Trophoblast cell (in vitro differentiated cells and primary cell): ENCODE data around the gene ZDHHC16.

Experiments
- DNase-seq, 2 donors: peaks; one replicate each; pipeline ENCODE4 v3.0.0-alpha.2; 2016
- H2AFZ ChIP-seq: 2 replicates; pipeline ENCODE4 v1.6.1; 2013; ENCODE audit warnings: low read length, moderate library complexity, mild to moderate bottlenecking; ENCODE audit not compliant: insufficient read depth, poor library complexity
- H2AK5ac ChIP-seq: 2 replicates; pipeline ENCODE4 v1.6.1; 2013; ENCODE audit warnings: mild to moderate bottlenecking, low read length
- H2BK120ac ChIP-seq: 2 replicates; pipeline ENCODE4 v1.6.1; 2013; ENCODE audit warnings: low read length, mild to moderate bottlenecking, moderate library complexity; ENCODE audit not compliant: insufficient read depth, poor library complexity
- H2BK12ac ChIP-seq: 2 replicates; pipeline ENCODE4 v1.6.1; 2013; ENCODE audit warnings: mild to moderate bottlenecking, low read length, moderate library complexity
- H2BK5ac ChIP-seq: 2 replicates; pipeline ENCODE4 v1.6.1; 2013; ENCODE audit warnings: low read length, low read depth, moderate library complexity, mild to moderate bottlenecking; ENCODE audit not compliant: poor library complexity
- H3K14ac ChIP-seq: 2 replicates; pipeline ENCODE4 v1.6.1; 2013; ENCODE audit warnings: mild to moderate bottlenecking, low read length
- H3K18ac ChIP-seq: 2 replicates; pipeline ENCODE4 v1.6.1; 2013; ENCODE audit warnings: mild to moderate bottlenecking, low read length
- H3K23ac ChIP-seq: 2 replicates; pipeline ENCODE4 v1.6.1; 2013; ENCODE audit warnings: low read length
- H3K27ac ChIP-seq: 2 replicates; pipeline ENCODE4 v1.5.1; 2013; ENCODE audit warnings: low read depth, mild to moderate bottlenecking, inconsistent platforms, low read length, moderate library complexity
- H3K27me3 ChIP-seq: 2 replicates; pipeline ENCODE4 v1.6.1; 2013; ENCODE audit warnings: inconsistent platforms, mild to moderate bottlenecking, low read length, moderate library complexity; ENCODE audit not compliant: insufficient read depth
- H3K36me3 ChIP-seq, 2 experiments: 1 replicate in 1 of 2; 2 replicates in 1 of 2; pipeline ENCODE4 v1.6.1; 2013; ENCODE audit warnings: low read length in 2 of 2, mild to moderate bottlenecking in 2 of 2, moderate library complexity in 1 of 2; ENCODE audit not compliant: insufficient read depth in 2 of 2, control insufficient read depth in 1 of 2
- H3K4ac ChIP-seq: 2 replicates; pipeline ENCODE4 v1.6.1; 2013; ENCODE audit warnings: low read depth, mild to moderate bottlenecking, low read length, moderate library complexity
- H3K4me1 ChIP-seq, 2 experiments: 1 replicate in 1 of 2; 2 replicates in 1 of 2; pipeline ENCODE4 v1.6.1; 2013; ENCODE audit warnings: low read length in 2 of 2, mild to moderate bottlenecking in 2 of 2, moderate library complexity in 1 of 2; ENCODE audit not compliant: insufficient read depth in 2 of 2, control insufficient read depth in 1 of 2
- H3K4me2 ChIP-seq: 2 replicates; pipeline ENCODE4 v1.6.1; 2013; ENCODE audit warnings: inconsistent platforms, mild to moderate bottlenecking, low read length, moderate library complexity
- H3K4me3 ChIP-seq: 2 replicates; pipeline ENCODE4 v1.5.1; 2013; ENCODE audit warnings: mild to moderate bottlenecking, low read depth, low read length, inconsistent platforms
- H3K79me1 ChIP-seq: one replicate; pipeline ENCODE4 v1.6.1; 2013; ENCODE audit warnings: low read length
- H3K79me2 ChIP-seq: 2 replicates; pipeline ENCODE4 v1.6.1; 2013; ENCODE audit warnings: low read length, mild to moderate bottlenecking; ENCODE audit not compliant: control insufficient read depth, insufficient read depth, poor library complexity
- H3K9ac ChIP-seq: 2 replicates; pipeline ENCODE4 v1.6.1; 2013; ENCODE audit warnings: mild to moderate bottlenecking, low read length
- H3K9me3 ChIP-seq: 2 replicates; pipeline ENCODE4 v1.6.1; 2013; ENCODE audit warnings: low read depth, mild to moderate bottlenecking, control low read depth, inconsistent platforms, low read length; ENCODE audit not compliant: insufficient read depth
- H4K12ac ChIP-seq: 2 replicates; pipeline ENCODE4 v1.6.1; 2013; ENCODE audit warnings: low read depth, mild to moderate bottlenecking, low read length, moderate library complexity
- H4K8ac ChIP-seq: 2 replicates; pipeline ENCODE4 v1.6.1; 2013; ENCODE audit warnings: low read depth, mild to moderate bottlenecking, low read length, moderate library complexity
- H4K91ac ChIP-seq: one replicate; pipeline ENCODE4 v1.6.1; 2013; ENCODE audit warnings: low read depth, mild to moderate bottlenecking, low read length, moderate library complexity
- WGBS: extraction: QIAGEN DNeasy Blood & Tissue Kit; methylation state at CpG from one replicate; pipeline ENCODE4 v1.1.7; 2013; ENCODE audit warnings: missing lambda C conversion rate; ENCODE audit not compliant: insufficient read length, insufficient coverage; ENCODE audit errors: extremely low coverage; 5-methylcytosine and 5-hydroxymethylcytosine counted together

ZDHHC16 gene

DNA sequence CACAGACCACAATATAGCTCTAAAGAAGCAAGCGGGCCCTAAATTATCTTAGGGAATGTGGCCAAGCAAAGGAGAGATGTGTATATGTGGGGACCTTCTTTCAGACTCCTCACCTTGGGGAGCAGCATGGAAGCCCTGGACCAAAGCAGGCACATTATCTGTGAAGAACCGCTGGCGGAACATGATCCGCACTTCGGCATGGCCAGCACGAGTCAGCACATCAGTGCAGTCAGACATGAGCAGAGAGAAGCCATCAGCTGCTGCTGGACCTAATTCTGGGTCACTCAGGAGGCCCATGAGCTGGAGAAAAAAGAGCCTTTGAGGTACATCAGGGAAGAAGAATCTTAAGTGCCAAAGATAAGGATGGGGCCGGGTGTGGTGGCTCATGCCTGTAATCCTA lies 14.0 kb downstream of the ZDHHC16 start:
- H2BK5ac ChIP-seq: no peak overlapping the region
- H4K12ac ChIP-seq: no peak overlapping the region
- DNase-seq: no peak
- H3K4me2 ChIP-seq: no peak overlapping the region
- no peak overlapping the region for H3K14ac ChIP-seq
- H3K79me1 ChIP-seq: no peaks in the 10 kb centered on the region
- no peak overlapping the region for H4K91ac ChIP-seq
- H3K4me3 ChIP-seq: no peak overlapping the region
- no peaks in the 10 kb centered on the region for H3K79me2 ChIP-seq
- no peaks in the 10 kb centered on the region for H3K4me1 ChIP-seq
- H3K27ac ChIP-seq: no peak overlapping the region
- H2AFZ ChIP-seq: no peak overlapping the region
- H2BK12ac ChIP-seq: no peak overlapping the region
- H2BK120ac ChIP-seq: no peak overlapping the region
- H3K4ac ChIP-seq: no peak overlapping the region
- no peak overlapping the region for H3K23ac ChIP-seq
- no peak overlapping the region for H4K8ac ChIP-seq
- no peak overlapping the region for H2AK5ac ChIP-seq
- no peaks in the 10 kb centered on the region for H3K27me3 ChIP-seq
- no peaks in the 10 kb centered on the region for H3K9me3 ChIP-seq
- H3K9ac ChIP-seq: no peak overlapping the region
- no CpG with 5 or more reads among the region's 7 CpGs for WGBS
- no peak overlapping the region for H3K18ac ChIP-seq
- H3K36me3 ChIP-seq: peaks cover 67 to 80% of the 10 kb centered on the region in 2 experiments

DNA sequence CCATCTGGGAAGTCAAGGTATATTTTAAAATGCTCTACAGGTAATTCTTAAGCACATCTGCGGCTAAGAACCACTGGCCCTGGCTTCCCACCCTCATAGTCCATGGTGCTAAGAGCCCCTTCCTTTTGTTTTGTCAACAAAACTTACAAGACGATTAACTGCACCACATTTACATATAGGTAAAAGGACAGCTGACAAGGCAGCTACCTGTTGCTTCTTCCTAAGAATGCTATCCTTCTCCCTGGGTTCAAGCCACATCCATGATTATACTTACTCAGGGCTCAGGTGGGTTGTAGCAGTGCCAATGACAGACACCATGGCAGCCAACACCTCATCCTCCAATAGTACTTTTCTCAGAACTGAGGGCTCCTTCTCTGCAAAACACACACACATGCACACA lies 16.3 kb downstream of the ZDHHC16 start:
- Histone ChIP-seq H3K9me3 (no peaks in the 10 kb centered on the region), H3K79me2 (no peaks in the 10 kb centered on the region), H4K8ac (no peak overlapping the region), H3K27me3 (no peaks in the 10 kb centered on the region), H2AK5ac (no peak overlapping the region), H3K4ac (no peak overlapping the region), H3K23ac (no peak overlapping the region), H3K79me1 (no peaks in the 10 kb centered on the region), H2BK5ac (no peak overlapping the region), H2AFZ (no peak overlapping the region), H3K4me1 (peaks cover 3 to 6% of the 10 kb centered on the region in 2 experiments), H2BK12ac (no peak overlapping the region), H3K4me2 (no peak overlapping the region), H2BK120ac (no peak overlapping the region), H4K91ac (no peak overlapping the region), H3K9ac (no peak overlapping the region), H3K27ac (no peak overlapping the region), H4K12ac (no peak overlapping the region), H3K18ac (no peak overlapping the region), H3K14ac (no peak overlapping the region), H3K4me3 (no peak overlapping the region), H3K36me3 (peaks cover 72 to 80% of the 10 kb centered on the region in 2 experiments)
- no peak for DNase-seq
- WGBS: no CpG with 5 or more reads among the region's 2 CpGs

DNA sequence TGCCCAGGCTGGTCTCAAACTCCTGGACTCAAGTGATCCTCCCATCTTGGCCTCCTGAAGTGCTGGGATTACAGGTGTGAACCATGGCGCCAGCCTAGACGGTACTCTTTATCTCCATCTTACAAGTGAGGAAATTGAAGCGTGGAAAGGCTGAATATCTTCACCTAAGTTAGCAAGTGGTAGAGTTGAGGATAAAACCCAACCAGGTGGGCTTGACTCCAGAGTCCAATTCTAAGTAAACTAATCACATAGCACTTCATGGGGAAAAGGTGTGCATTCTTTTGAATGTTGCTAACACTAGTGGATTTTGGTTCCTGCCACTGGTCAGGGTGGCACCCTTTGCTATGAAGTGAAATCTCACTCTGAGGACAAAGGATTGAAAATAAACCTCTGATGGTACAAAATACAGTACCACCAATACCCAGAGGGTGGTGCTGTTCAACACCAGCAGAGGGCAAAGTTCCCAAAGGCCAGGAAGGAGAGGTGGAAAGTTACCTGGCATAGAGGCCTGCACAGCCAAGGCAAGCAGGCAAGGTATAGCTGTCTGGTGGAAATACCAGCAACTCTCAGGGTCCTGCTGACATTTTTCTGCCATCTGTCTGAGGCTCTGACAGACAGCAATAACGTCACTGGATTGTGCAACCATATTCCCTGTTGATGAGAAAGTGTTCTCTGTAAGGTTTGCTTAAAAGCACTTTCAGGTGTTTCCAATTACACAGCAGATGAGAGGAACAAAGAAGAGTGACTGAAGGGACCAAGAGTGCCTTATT lies 17.6 kb downstream of the ZDHHC16 start:
- no peaks in the 10 kb centered on the region for H3K9me3 ChIP-seq
- no peak overlapping the region for H2BK120ac ChIP-seq
- no peak overlapping the region for H4K8ac ChIP-seq
- no peak overlapping the region for H3K4me2 ChIP-seq
- no peak overlapping the region for H3K23ac ChIP-seq
- H3K4ac ChIP-seq: no peak overlapping the region
- no peak overlapping the region for H2AK5ac ChIP-seq
- H3K18ac ChIP-seq: no peak overlapping the region
- H2BK12ac ChIP-seq: no peak overlapping the region
- H3K36me3 ChIP-seq: peaks cover 65 to 77% of the 10 kb centered on the region in 2 experiments
- H4K12ac ChIP-seq: no peak overlapping the region
- no peak overlapping the region for H3K27ac ChIP-seq
- no peak overlapping the region for H3K9ac ChIP-seq
- WGBS: no CpG with 5 or more reads among the region's 4 CpGs
- no peaks in the 10 kb centered on the region for H3K79me1 ChIP-seq
- H3K79me2 ChIP-seq: no peaks in the 10 kb centered on the region
- H3K4me1 ChIP-seq: peaks cover 3 to 6% of the 10 kb centered on the region in 2 experiments
- H4K91ac ChIP-seq: no peak overlapping the region
- no peaks in the 10 kb centered on the region for H3K27me3 ChIP-seq
- H2AFZ ChIP-seq: no peak overlapping the region
- DNase-seq: peak; percentile 90
- no peak overlapping the region for H3K4me3 ChIP-seq
- H2BK5ac ChIP-seq: no peak overlapping the region
- no peak overlapping the region for H3K14ac ChIP-seq

DNA sequence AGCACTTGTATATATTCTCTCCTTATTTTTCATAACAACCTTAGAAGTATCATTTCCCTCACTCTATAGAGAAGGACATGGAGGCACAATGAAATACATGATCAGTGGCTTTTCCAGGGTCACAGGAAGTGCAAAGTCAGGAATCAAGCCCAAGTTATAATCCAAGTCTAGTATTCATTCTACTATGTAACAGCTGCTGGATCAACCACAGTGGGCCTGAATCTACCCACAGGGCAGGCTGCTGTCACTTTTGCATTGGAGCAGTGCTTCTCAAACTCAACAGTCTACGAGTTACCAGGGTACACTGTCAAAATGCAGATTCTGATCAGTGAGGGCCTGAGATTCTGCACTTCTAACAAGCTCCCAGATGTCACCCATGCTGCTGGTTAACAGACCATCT lies 18.3 kb downstream of the ZDHHC16 start:
- H3K79me1 ChIP-seq: no peaks in the 10 kb centered on the region
- no peak overlapping the region for H4K8ac ChIP-seq
- no peak overlapping the region for H2BK12ac ChIP-seq
- H4K12ac ChIP-seq: no peak overlapping the region
- peaks cover 65 to 76% of the 10 kb centered on the region in 2 experiments for H3K36me3 ChIP-seq
- H3K23ac ChIP-seq: no peak overlapping the region
- H3K4me2 ChIP-seq: no peak overlapping the region
- no peaks in the 10 kb centered on the region for H3K9me3 ChIP-seq
- H3K4me1 ChIP-seq: peaks cover 3 to 6% of the 10 kb centered on the region in 2 experiments
- H2BK120ac ChIP-seq: no peak overlapping the region
- no peak for DNase-seq
- no peak overlapping the region for H3K4ac ChIP-seq
- H3K79me2 ChIP-seq: no peaks in the 10 kb centered on the region
- no peak overlapping the region for H4K91ac ChIP-seq
- no peak overlapping the region for H2AFZ ChIP-seq
- H3K18ac ChIP-seq: no peak overlapping the region
- no peak overlapping the region for H3K9ac ChIP-seq
- H2AK5ac ChIP-seq: peak overlapping the region; percentile 5
- no peak overlapping the region for H3K14ac ChIP-seq
- no peaks in the 10 kb centered on the region for H3K27me3 ChIP-seq
- H3K4me3 ChIP-seq: no peak overlapping the region
- no CpG with 5 or more reads among the region's 1 CpG for WGBS
- H3K27ac ChIP-seq: no peak overlapping the region
- H2BK5ac ChIP-seq: no peak overlapping the region
